Hepatocyte (in vitro differentiated cells): ENCODE data around the gene CDH5. TPM values are rescaled to one million over a fixed set of nuclear protein-coding genes. Genes with fewer than 3 reads are reported as not detected.
"Not testable (repeated sequence)": the region's sequence is repeated elsewhere in the genome, so short reads cannot be mapped to it uniquely, and the experiment has no call there.

ENCODE experiments used
- DNase-seq: peaks from one replicate; pipeline ENCODE4 v3.0.0-alpha.2; 2016; ENCODE audit warnings: low spot score
- H2AFZ ChIP-seq: fragments of 200-600 bp; sonication (generic); 2 replicates; pipeline ENCODE4 v1.6.0; 2016; ENCODE audit warnings: antibody characterized with exemption, mild to moderate bottlenecking
- H3K27ac ChIP-seq: fragments of 200-600 bp; sonication (generic); 2 replicates; pipeline ENCODE4 v1.5.1; 2016; ENCODE audit warnings: mild to moderate bottlenecking
- H3K27me3 ChIP-seq: fragments of 200-600 bp; sonication (generic); 2 replicates; pipeline ENCODE4 v1.6.1; 2016
- H3K36me3 ChIP-seq: fragments of 200-600 bp; sonication (generic); replicated peaks from 2 replicates; pipeline ENCODE4 v1.5.1; 2016; ENCODE audit warnings: low read depth; ENCODE audit not compliant: insufficient read depth
- H3K4me1 ChIP-seq: fragments of 200-600 bp; sonication (generic); 2 replicates; pipeline ENCODE4 v1.5.1; 2016; ENCODE audit warnings: mild to moderate bottlenecking, moderate library complexity; ENCODE audit not compliant: insufficient read depth
- H3K4me2 ChIP-seq: fragments of 200-600 bp; sonication (generic); 2 replicates; pipeline ENCODE4 v1.6.0; 2016
- H3K4me3 ChIP-seq: fragments of 200-600 bp; sonication (generic); 2 replicates; pipeline ENCODE4 v1.5.1; 2016; ENCODE audit warnings: mild to moderate bottlenecking
- H3K79me2 ChIP-seq: fragments of 200-600 bp; sonication (generic); 2 replicates; pipeline ENCODE4 v1.6.0; 2017; ENCODE audit warnings: mild to moderate bottlenecking
- H3K9me2 ChIP-seq: fragments of 200-600 bp; sonication (generic); replicated peaks from 2 replicates; pipeline ENCODE4 v1.6.0; 2017; ENCODE audit warnings: mild to moderate bottlenecking; ENCODE audit not compliant: insufficient read depth
- H3K9me3 ChIP-seq: fragments of 200-600 bp; sonication (generic); 2 replicates; pipeline ENCODE4 v1.5.1; 2016; ENCODE audit warnings: low read depth, mild to moderate bottlenecking
- H4K20me1 ChIP-seq: fragments of 200-600 bp; sonication (generic); 2 replicates; pipeline ENCODE4 v1.6.0; 2016; ENCODE audit warnings: mild to moderate bottlenecking; ENCODE audit not compliant: insufficient read depth, poor library complexity, severe bottlenecking
- EZH2 ChIP-seq: fragments of 200-600 bp; sonication (generic); IDR thresholded peaks from 2 replicates; pipeline ENCODE4 v1.6.1; 2016; ENCODE audit warnings: antibody characterized with exemption, mild to moderate bottlenecking, borderline replicate concordance
- EZH2phosphoT487 ChIP-seq: fragments of 200-600 bp; sonication (generic); IDR thresholded peaks from one replicate; pipeline ENCODE4 v1.6.1; 2018; ENCODE audit warnings: antibody characterized with exemption, mild to moderate bottlenecking, low read depth, moderate library complexity; ENCODE audit not compliant: unreplicated experiment, severe bottlenecking
- WGBS: methylation state at CpG from one replicate; pipeline ENCODE4 v1.1.6; 2016; ENCODE audit warnings: low lambda C conversion rate; ENCODE audit errors: missing lambda C conversion rate; 5-methylcytosine and 5-hydroxymethylcytosine counted together
- polyA plus RNA-seq: library from polyadenylated mRNA; unstranded; fragments of >200 nt; fragmentation: Nextera tagmentation; extraction: Ambion mirVana; gene quantifications from 2 replicates; pipeline ENCODE4 v1.2.1, GENCODE V29; 2016
- total RNA-seq: library from RNA; depleted of rRNA; stranded (reverse); fragments of >200 nt; gene quantifications from 2 replicates; pipeline ENCODE4 v1.2.3, GENCODE V29; 2014
- TF ChIP-seq, protein P1 (sequence below): fragments of 200-600 bp; sonication (generic); IDR thresholded peaks from 2 replicates; pipeline ENCODE4 v1.5.1; 2016; ENCODE audit warnings: antibody characterized with exemption, mild to moderate bottlenecking; ENCODE audit not compliant: poor library complexity

CDH5 gene
- total and polyA plus RNA-seq, 2 experiments from 2014 or later = 0.88 to 2.2 TPM

DNA sequence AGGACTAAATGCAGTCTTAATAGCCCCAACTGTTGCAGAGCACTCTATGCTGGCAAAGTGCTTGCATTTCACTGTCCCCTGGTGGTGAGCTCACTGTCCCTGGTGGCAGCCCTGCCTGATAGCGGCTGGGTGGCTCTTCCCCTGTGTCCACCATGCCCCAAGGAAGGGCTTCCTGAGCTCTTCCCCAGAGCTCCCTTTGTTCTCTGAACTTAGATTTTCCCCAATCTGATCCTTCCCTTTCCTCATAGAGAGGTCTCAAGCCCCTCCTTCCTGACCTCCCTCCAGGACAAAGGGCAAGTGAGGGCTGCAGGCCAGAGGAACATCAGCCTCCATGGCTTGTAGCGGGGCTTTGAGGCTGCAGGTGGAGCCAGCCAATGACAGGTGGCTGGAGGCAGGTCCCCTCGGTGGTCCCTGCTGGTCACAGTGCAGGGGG lies 77.6 kb downstream of the CDH5 start:
- TF ChIP-seq, protein P1, sequence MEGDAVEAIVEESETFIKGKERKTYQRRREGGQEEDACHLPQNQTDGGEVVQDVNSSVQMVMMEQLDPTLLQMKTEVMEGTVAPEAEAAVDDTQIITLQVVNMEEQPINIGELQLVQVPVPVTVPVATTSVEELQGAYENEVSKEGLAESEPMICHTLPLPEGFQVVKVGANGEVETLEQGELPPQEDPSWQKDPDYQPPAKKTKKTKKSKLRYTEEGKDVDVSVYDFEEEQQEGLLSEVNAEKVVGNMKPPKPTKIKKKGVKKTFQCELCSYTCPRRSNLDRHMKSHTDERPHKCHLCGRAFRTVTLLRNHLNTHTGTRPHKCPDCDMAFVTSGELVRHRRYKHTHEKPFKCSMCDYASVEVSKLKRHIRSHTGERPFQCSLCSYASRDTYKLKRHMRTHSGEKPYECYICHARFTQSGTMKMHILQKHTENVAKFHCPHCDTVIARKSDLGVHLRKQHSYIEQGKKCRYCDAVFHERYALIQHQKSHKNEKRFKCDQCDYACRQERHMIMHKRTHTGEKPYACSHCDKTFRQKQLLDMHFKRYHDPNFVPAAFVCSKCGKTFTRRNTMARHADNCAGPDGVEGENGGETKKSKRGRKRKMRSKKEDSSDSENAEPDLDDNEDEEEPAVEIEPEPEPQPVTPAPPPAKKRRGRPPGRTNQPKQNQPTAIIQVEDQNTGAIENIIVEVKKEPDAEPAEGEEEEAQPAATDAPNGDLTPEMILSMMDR = no peak
- TF ChIP-seq EZH2 (no peak), EZH2phosphoT487 (no peak)
- Histone ChIP-seq H3K36me3 (no peaks in the 10 kb centered on the region), H3K79me2 (no peaks in the 10 kb centered on the region), H3K27me3 (no peaks in the 10 kb centered on the region), H3K4me3 (no peak overlapping the region), H2AFZ (no peak overlapping the region), H3K4me2 (no peak overlapping the region), H3K9me2 (no peaks in the 10 kb centered on the region), H3K9me3 (no peaks in the 10 kb centered on the region), H3K4me1 (no peaks in the 10 kb centered on the region), H4K20me1 (no peaks in the 10 kb centered on the region), H3K27ac (no peak overlapping the region)
- no peak for DNase-seq
- 48% methylated on average over 3 of the region's 3 CpGs for WGBS

DNA sequence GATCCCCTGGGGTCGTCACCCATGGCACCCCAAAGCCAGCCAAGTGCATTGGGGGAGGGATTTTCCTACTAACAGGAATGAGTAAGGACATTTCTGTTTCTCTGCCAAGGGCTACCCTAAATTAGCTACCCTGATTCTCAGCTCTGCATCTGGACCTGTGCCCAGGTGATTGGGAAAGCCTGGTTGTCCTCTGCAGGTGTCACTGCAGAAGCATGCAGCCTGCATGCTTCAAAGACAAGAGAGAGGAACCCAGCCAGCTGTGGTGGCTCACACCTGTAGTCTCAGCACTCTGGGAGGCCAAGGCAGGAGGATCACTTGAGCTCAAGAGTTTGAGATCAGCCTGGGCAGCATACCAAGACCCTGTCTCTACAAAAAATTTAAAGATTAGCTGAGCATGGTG lies 80.2 kb downstream of the CDH5 start:
- Histone ChIP-seq H4K20me1 (no peaks in the 10 kb centered on the region), H2AFZ (no peak overlapping the region), H3K36me3 (no peaks in the 10 kb centered on the region), H3K4me3 (no peak overlapping the region), H3K27ac (no peak overlapping the region), H3K4me2 (no peak overlapping the region), H3K9me3 (no peaks in the 10 kb centered on the region), H3K4me1 (no peaks in the 10 kb centered on the region), H3K9me2 (no peaks in the 10 kb centered on the region), H3K27me3 (no peaks in the 10 kb centered on the region), H3K79me2 (no peaks in the 10 kb centered on the region)
- TF ChIP-seq, protein P1 = no peak
- TF ChIP-seq EZH2 (no peak), EZH2phosphoT487 (no peak)
- DNase-seq = no peak
- WGBS = 100% methylated on average over 1 of the region's 1 CpG

DNA sequence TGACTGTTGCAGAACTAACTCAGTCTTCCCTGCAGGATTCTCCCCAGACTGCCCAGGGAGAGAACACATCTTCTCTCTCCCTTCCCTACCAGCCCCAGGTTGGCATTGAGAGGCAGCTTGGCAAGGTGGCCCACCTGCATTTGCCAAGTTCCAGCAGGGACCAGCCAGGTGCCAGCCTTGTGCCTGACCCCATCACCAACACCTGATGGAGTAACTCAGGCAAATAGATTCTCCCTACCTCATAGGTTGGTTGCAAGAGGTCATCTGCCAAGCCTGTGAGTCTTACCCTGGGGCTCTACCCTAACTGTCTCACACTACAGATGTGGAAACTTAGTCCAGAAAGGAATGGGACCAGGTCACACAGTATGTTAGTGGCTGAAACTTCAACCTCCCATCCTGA lies 81.0 kb downstream of the CDH5 start:
- no peaks in the 10 kb centered on the region for H3K9me3 ChIP-seq
- H3K27me3 ChIP-seq = no peaks in the 10 kb centered on the region
- no peaks in the 10 kb centered on the region for H3K79me2 ChIP-seq
- H3K27ac ChIP-seq = no peak overlapping the region
- no peak for DNase-seq
- no peak overlapping the region for H3K4me2 ChIP-seq
- TF ChIP-seq EZH2phosphoT487 (no peak), EZH2 (no peak)
- TF ChIP-seq, protein P1 = no peak
- no peaks in the 10 kb centered on the region for H3K36me3 ChIP-seq
- no peak overlapping the region for H2AFZ ChIP-seq
- H4K20me1 ChIP-seq = no peaks in the 10 kb centered on the region
- H3K4me3 ChIP-seq = no peak overlapping the region
- no peaks in the 10 kb centered on the region for H3K9me2 ChIP-seq
- H3K4me1 ChIP-seq = no peaks in the 10 kb centered on the region

DNA sequence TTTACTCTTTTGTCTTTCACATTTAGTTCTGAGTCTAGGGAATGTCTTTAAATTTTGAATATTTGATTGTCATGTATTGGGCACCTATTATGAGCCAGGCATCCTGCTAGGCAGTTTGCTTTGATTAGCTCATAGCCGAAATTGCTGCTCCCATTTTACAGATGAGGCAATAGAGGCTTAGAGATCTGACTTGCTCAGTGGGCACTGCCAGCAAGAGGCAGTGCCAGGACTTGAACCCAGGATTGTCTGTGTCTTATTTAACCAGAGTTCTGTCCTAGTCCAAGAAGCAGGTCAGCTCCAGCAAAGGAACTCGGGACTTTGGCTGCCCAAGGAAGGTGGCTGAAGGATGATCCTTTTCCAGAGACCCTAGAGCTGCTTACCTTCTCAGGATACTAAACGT lies 85.1 kb downstream of the CDH5 start:
- Histone ChIP-seq H4K20me1 (no peaks in the 10 kb centered on the region), H3K27me3 (no peaks in the 10 kb centered on the region), H3K4me1 (no peaks in the 10 kb centered on the region), H3K9me3 (no peaks in the 10 kb centered on the region), H3K79me2 (no peaks in the 10 kb centered on the region), H3K27ac (no peak overlapping the region), H3K4me2 (no peak overlapping the region), H3K36me3 (no peaks in the 10 kb centered on the region), H2AFZ (no peak overlapping the region), H3K4me3 (no peak overlapping the region), H3K9me2 (no peaks in the 10 kb centered on the region)
- WGBS = 94% methylated on average over 3 of the region's 3 CpGs
- TF ChIP-seq, protein P1 = no peak
- TF ChIP-seq EZH2phosphoT487 = no peak
- TF ChIP-seq EZH2 = no peak
- no peak for DNase-seq

DNA sequence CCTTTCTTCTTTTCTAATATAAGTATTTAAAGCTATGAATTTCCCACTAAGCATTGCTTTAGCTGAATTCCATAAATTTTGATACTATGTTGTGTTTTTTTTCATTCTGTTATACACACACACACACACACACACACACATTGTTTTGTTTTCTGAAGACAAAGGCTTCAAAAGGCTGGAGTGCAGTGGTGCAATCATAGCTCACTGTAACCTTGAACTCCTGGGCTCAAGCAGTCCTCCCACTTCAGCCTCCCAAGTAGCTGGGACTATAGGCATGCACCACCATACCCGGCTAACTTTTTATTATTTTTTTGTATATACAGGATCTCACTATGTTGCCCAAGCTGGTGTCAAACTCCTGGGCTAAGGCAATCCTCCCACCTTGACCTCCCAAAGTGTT lies 86.7 kb downstream of the CDH5 start:
- not testable (repeated sequence) for H2AFZ ChIP-seq, H3K27ac ChIP-seq, H3K4me3 ChIP-seq, H3K4me1 ChIP-seq, H3K9me2 ChIP-seq, H3K79me2 ChIP-seq, H3K36me3 ChIP-seq, H3K27me3 ChIP-seq, H4K20me1 ChIP-seq, H3K4me2 ChIP-seq, H3K9me3 ChIP-seq, DNase-seq
- WGBS = 90% methylated on average over 1 of the region's 1 CpG
